D721Med (cell line): ENCODE measurements around the gene WRNIP1.
A peak's percentile ranks its signal among the peaks of the same experiment; 100 is the strongest.

Source experiments
- DNase-seq: peaks from one replicate; pipeline ENCODE4 v3.0.0; 2011; ENCODE audit warnings: low spot score; ENCODE audit not compliant: insufficient read length
- FAIRE-seq: peaks from 2 replicates; lab custom pipeline; 2011; peaks lifted over from hg19 to GRCh38; lab: Jason Lieb, UNC
- TF ChIP-seq, protein P1 (sequence below): IDR thresholded peaks from 2 replicates; pipeline ENCODE4 v1.5.1; 2012; ENCODE audit warnings: mild to moderate bottlenecking, control low read depth; ENCODE audit not compliant: insufficient read depth; ENCODE audit errors: missing control alignments

WRNIP1 gene

GRCh38 chr6:2783188-2783963, 18.2 kb downstream of the WRNIP1 start:
- TF ChIP-seq, protein P1, sequence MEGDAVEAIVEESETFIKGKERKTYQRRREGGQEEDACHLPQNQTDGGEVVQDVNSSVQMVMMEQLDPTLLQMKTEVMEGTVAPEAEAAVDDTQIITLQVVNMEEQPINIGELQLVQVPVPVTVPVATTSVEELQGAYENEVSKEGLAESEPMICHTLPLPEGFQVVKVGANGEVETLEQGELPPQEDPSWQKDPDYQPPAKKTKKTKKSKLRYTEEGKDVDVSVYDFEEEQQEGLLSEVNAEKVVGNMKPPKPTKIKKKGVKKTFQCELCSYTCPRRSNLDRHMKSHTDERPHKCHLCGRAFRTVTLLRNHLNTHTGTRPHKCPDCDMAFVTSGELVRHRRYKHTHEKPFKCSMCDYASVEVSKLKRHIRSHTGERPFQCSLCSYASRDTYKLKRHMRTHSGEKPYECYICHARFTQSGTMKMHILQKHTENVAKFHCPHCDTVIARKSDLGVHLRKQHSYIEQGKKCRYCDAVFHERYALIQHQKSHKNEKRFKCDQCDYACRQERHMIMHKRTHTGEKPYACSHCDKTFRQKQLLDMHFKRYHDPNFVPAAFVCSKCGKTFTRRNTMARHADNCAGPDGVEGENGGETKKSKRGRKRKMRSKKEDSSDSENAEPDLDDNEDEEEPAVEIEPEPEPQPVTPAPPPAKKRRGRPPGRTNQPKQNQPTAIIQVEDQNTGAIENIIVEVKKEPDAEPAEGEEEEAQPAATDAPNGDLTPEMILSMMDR, result no peak
- DNase-seq (no peak), FAIRE-seq (no peak)

GRCh38 chr6:2784061-2784460, 18.9 kb downstream of the WRNIP1 start:
- DNase-seq (no peak), FAIRE-seq (no peak)
- TF ChIP-seq, protein P1, result no peak

- DNase-seq (no peak), FAIRE-seq (no peak)
- TF ChIP-seq, protein P1, result no peak
Measured at GRCh38 chr6:2784930-2785329, 19.7 kb downstream of the WRNIP1 start.

GRCh38 chr6:2786269-2786668, 21.1 kb downstream of the WRNIP1 start:
- FAIRE-seq (no peak), DNase-seq (no peak)
- TF ChIP-seq, protein P1, result no peak

- no peak for FAIRE-seq
- TF ChIP-seq, protein P1, result peak; percentile 36
- no peak for DNase-seq
Measured at GRCh38 chr6:2790588-2791449, 25.6 kb downstream of the WRNIP1 start.

DNA sequence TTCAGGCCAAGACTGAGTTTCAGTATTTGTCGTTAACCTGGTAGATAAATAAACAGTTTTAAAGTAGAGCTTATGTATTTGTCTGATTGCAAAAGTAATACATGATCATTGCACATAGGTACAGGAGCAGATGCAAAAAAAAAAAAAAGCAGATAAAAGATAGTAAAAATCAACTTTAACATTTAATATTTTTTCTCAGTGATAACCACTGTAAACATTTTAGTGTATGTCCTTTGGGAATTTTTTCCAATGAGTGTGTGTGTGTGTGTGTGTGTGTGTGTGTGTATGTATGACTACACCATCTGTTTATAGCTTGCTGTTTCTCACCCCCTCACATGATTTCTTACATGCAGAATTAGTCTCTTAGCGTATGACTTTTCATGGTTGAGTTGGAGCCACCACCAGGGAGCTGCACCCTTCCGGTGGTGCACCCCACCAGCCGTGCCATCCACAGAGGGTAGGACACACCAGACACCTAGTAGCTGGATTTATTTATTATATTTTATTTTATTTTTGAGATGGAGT, 26.3 kb downstream of the WRNIP1 start:
- DNase-seq (no peak), FAIRE-seq (no peak)
- TF ChIP-seq, protein P1, result no peak
